Activated CD4-positive, CD25-positive, alpha-beta regulatory T cell (primary cell): ENCODE results near the gene ITPRIPL1.
"Not testable (repeated sequence)": the region's sequence is repeated elsewhere in the genome, so short reads cannot be mapped to it uniquely, and the experiment has no call there.

Source experiments
- DNase-seq, 4 experiments: peaks; one replicate each; lab custom pipeline; 2025; lab: John Stamatoyannopoulos, UW

The ITPRIPL1 gene

DNA sequence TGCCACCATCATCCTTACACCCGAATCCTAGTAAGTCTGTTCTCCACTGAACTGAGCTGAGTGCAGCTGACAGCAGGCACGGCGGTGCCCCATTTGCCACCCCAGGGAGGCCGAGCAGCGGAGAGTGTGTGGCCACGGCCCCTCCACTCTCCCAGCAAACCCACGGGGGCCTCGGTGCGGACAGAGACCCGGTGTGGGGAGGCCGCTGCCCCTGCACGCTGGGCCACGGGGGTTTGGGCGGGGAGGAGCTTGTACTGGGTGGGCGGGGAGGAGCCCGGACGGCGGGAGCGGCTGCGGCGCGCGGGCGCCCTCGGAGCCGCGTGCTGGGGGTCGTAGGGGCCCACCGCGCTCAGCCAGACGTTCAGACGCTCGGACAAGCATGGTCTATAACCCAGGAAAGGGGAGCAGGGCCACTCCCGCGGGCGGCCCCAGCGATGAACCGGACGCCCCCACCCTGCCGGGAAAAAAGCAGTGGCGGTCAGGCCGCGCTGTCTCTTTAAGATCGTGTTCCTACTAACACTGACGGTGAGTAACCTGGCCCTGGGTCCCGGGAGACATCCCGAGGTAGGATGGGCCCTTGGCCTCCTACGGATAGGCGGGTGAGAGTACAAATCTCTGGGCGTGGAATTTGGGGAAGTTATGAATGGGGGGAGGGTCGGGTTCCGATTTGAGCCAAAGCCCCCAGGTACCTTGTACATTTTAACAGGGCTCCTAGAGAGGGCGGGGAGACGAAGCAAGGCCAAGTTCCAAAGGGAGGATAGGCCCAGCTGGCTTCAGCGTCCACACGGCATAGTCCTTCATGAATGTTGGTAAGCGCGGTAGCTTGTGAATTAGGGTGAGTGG, at the start of gene ITPRIPL1:
ITPRIPL1 (plus strand) TSS at position 277 of the 843 bp plus-strand sequence; CDS start at position 800, 523 bp downstream.
- no peak for DNase-seq

- no peak for DNase-seq
Observed at GRCh38 chr2:96276787-96277499, 48.2 kb upstream of the ITPRIPL1 start.

GRCh38 chr2:96287273-96287856, 37.8 kb upstream of the ITPRIPL1 start:
- no peak for DNase-seq

DNA sequence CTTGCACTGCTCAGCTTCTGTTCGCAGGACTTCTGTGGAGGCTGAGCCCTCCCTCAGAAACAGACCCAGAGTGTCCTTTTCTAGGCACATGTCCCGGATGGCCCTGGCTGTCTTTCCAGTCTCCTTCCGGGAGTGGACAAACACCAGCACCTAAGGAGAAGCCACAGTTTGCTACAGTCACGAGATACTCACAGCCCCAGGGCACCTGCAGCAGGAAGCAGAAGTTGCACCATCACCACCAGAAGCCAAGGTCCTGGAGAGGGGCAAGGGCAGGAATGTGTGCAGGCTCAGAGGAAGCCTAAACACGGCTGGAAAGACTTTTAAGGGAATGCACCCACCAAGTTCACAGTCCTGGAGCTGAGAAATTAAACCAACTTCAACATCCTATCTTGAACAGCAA, 33.4 kb upstream of the ITPRIPL1 start:
- DNase-seq, result no peak

DNA sequence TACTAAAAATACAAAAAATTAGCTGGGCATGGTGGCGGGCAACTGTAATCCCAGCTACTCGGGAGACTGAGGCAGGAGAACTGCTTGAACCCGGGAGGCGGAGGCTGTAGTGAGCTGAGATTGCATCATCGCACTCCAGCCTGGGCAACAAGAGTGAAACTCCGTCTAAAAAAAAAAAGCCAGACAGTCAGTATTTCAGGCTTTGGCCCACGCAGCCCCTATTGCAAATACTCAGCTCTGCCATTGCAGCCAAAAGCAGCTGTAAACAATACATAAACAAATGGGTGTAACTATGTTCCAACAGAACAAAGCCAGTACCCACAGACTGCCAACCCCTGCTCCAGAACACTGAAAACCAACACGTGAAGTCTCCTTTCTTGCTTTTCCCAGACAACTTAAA, 30.8 kb upstream of the ITPRIPL1 start:
- not testable (repeated sequence) for DNase-seq

GRCh38 chr2:96296925-96297324, 28.2 kb upstream of the ITPRIPL1 start:
- DNase-seq, result no peak

DNA sequence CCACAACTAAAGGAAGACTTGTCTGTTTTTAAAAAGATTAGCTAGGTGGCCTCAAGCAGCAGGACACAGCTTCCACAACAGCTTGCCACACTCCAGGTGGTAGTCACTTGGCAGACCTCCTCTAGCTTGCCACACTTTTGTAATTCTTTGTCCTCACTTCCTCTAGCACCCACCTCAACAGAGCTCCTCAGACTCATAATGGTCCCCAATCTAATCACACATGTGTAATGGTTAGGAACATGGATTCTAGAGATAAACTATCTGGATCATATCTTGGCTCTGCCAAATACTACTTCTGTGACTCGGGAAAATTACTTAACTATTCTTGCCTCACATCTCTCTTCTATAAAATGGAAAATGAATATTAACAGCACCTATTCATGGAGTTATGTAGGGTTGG, 23.3 kb upstream of the ITPRIPL1 start:
- DNase-seq, result no peak

GRCh38 chr2:96304606-96305005, 20.5 kb upstream of the ITPRIPL1 start:
- no peak for DNase-seq

DNA sequence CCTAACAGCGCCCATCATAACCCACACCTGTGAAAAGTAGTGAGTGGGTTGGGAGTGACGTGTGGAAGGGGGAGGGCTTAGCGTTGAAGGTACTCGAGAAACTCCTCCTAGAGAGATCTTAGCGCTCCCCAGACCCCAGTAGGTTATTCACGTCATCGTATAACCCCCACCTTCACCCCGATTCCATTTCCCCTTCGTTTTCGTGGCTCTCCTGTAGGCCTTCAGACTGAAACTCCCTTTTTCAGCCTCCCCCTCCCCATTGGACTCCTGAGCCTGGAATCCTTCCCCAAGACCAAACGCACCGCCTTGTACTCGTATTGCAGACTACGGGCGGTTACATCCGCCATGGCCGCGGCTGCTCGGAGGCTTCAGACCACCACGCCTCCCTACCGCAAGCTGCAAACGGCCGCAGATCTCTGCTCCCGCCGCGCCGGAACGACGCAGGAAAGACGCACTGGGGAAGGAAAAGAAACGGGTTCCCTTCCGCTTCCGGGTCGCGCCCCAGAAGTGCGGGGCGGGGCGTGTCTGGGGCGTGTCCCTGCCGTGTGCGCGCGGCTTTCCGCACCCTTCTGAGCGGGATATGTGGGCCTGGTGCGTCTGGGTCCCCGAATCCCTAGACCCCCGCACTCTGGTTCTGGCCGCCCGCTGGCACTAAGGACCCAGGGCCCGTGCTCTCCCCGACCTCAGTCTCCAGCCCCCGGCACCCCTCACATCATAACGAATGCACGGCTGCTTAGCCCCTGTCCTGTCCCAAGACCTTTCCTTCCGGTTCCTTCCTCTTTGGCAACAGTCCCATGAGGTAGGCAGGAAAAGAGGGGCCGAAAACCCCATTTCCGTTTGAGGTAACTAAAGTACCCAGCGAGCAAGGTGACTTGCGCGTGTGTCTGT, 19.8 kb upstream of the ITPRIPL1 start, which contains the start of gene SNRNP200:
SNRNP200 (minus strand) TSS at position 456 of the 888 bp plus-strand sequence; CDS start at position 347, 109 bp downstream.
- DNase-seq, result peak; percentile 69 to 83 (median 80)

DNA sequence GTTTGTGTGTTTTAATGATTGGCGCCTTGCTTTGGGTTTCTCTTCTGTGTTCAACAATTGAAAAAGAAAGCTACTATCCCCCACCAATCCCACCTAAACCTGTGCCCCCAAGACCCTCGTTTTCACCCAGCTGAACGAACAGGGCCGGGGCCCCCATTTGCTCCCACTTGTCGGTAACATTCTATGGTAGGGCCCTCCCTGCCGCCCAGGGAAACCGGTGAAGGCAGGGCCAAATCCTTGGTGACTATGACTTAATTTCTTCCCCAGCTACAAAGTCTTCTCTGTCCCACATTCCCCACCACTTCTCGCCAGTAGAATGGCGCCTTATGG, 19.2 kb upstream of the ITPRIPL1 start:
- DNase-seq, result no peak

DNA sequence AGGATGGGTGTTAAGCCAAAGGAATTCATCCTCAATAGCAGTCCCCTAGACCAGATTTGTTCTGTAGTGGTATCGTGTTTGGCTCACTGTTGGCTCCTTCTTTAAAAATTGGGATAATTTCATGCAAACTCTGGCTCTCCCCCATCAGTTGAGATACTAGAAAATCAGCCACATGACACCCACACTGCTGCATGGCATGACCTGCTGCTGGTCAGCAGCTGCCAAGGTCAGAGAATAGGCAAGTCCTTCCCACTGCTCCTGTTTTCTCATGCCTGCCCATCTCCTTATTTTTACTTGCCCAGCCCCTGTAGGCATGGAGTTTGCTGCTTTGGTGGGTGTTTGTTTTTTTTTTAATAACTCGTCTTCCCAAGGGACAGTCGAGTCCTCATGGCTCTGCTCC, 18.7 kb upstream of the ITPRIPL1 start:
- DNase-seq, result no peak

- DNase-seq, result no peak
Observed at GRCh38 chr2:96308248-96308647, 16.9 kb upstream of the ITPRIPL1 start.

GRCh38 chr2:96315005-96315399, 10.1 kb upstream of the ITPRIPL1 start:
- no peak for DNase-seq

DNA sequence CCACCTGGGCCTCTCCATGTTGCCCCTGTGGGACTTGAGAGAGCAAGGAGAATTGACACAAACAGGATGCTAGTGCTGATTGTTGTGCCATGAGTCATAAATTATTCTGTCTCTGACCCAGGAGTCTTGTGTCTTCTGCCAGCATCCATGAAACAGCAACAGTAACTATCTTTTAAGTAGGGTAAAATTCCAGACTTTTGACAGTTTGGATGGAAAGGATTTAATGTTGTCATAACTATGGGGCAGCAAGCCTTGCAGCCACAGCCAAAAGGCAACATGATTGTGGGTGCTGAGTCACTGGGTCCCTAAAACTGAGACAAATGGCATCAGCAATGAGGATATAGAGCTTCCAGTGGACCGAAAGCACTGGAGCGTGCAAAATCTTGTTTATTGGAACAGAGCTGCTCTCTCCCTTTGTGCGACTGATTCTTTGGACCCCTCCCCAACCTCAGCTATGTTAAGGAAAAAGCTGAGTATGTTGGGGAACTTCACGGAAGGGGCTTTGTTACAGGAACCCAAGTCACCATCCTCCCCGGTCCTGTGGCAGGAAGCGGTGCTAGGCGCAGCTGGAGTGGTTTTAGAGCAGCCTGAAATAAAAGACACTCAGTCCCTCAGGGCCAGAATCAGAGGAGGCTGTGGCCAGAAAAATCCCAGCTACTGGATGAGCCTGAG, 9.6 kb upstream of the ITPRIPL1 start:
- DNase-seq, result no peak

GRCh38 chr2:96316999-96317398, 8.1 kb upstream of the ITPRIPL1 start:
- no peak for DNase-seq

- no peak for DNase-seq
Observed at GRCh38 chr2:96317584-96317997, 7.5 kb upstream of the ITPRIPL1 start.

DNA sequence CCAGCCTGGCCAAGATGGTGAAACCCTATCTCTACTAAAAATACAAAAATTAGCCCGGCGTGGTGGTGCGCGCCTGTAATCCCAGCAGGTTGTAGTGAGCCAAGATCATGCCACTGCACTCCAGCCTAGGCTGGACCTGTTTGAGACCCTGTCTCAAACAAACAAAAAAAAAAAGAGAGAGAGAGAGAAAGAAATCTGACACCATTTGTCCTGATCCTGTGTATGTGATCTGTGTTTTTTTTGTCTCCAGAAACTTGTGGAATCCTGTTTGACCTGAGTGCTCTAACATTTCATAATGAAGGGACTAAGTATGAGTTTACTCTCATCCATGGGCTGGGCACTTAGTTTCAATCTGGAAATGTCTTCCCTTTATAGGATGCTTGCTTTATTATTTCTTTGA, 6.4 kb upstream of the ITPRIPL1 start:
- DNase-seq, result no peak

DNA sequence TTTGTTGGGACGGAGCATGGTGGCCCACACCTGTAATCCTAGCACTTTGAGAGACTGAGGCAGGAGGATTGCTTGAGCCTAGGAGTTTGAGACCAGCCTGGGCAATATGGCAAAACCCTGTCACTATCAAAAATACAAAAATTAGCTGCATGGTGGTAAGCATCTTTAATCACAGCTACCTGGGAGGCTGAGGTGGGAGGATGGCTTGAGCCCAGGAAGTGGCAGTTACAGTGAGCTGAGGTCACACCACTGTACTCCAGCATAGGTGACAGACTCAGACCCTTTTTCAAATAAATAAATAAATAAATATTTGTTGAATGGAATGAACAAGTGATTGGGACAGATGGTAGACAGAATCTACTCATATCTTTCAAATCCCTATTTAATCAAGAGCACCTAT, 5.7 kb upstream of the ITPRIPL1 start:
- no peak for DNase-seq

DNA sequence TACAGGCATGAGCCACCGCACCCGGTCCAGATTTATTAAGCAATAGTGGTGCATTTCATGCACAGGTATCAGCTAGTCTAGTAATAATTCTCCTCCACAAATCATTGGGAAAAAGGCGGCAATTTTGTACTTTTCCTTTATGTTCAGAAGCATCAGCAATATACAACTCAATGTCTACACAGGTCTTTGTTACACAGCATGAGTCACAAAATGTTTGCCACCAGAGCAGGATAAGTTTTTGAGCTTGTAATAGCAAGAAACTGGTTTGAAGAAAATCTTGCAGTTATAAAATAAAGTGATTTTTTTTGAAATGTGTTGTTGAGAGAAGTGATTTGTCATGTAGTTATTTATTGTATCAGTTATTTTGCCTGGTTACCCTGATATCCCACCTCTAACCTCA, 4.8 kb upstream of the ITPRIPL1 start:
- no peak for DNase-seq

- no peak for DNase-seq
Observed at GRCh38 chr2:96320728-96321622, 4.1 kb upstream of the ITPRIPL1 start.
